ENCODE data around the gene PFKP.

Gene PFKP

GRCh38 chr10:3116508-3117100, 49.3 kb downstream of the PFKP start:
- DNase-seq (ENCODE audit: low read depth), result no peak

GRCh38 chr10:3117486-3117885, 50.1 kb downstream of the PFKP start:
- no peak for DNase-seq (ENCODE audit: low read depth)

GRCh38 chr10:3118641-3119091, 51.3 kb downstream of the PFKP start:
- no peak for DNase-seq (ENCODE audit: low read depth)

GRCh38 chr10:3119796-3120459, 52.6 kb downstream of the PFKP start:
- DNase-seq (ENCODE audit: low read depth), result no peak

GRCh38 chr10:3122034-3122433, 54.7 kb downstream of the PFKP start:
- no peak for DNase-seq (ENCODE audit: low read depth)

GRCh38 chr10:3122486-3123205, 55.3 kb downstream of the PFKP start:
- DNase-seq (ENCODE audit: low read depth), result no peak

- DNase-seq (ENCODE audit: low read depth), result no peak
These were observed 56.4 kb downstream of the PFKP start for GRCh38 chr10:3123571-3124411.

GRCh38 chr10:3124412-3125175, 57.2 kb downstream of the PFKP start:
- no peak for DNase-seq (ENCODE audit: low read depth)

- no peak for DNase-seq (ENCODE audit: low read depth)
These were observed 58.3 kb downstream of the PFKP start for GRCh38 chr10:3125527-3126170.

- DNase-seq (ENCODE audit: low read depth), result no peak
These were observed 58.9 kb downstream of the PFKP start for GRCh38 chr10:3126249-3126648.

GRCh38 chr10:3126741-3127346, 59.5 kb downstream of the PFKP start:
- DNase-seq (ENCODE audit: low read depth), result no peak

GRCh38 chr10:3127921-3128320, 60.6 kb downstream of the PFKP start:
- no peak for DNase-seq (ENCODE audit: low read depth)

GRCh38 chr10:3128379-3129130, 61.2 kb downstream of the PFKP start:
- no peak for DNase-seq (ENCODE audit: low read depth)

GRCh38 chr10:3129581-3130340, 62.4 kb downstream of the PFKP start:
- no peak for DNase-seq (ENCODE audit: low read depth)

GRCh38 chr10:3131098-3131497, 63.8 kb downstream of the PFKP start:
- no peak for DNase-seq (ENCODE audit: low read depth)

- DNase-seq (ENCODE audit: low read depth), result no peak
These were observed 65.0 kb downstream of the PFKP start for GRCh38 chr10:3132036-3133025.

GRCh38 chr10:3133948-3134347, 66.6 kb downstream of the PFKP start:
- no peak for DNase-seq (ENCODE audit: low read depth)

- no peak for DNase-seq (ENCODE audit: low read depth)
These were observed 67.7 kb downstream of the PFKP start for GRCh38 chr10:3135006-3135405.

All from activated gamma-delta T cell treated with anti-CD3 and anti-CD28 coated beads, Interleukin-2, amount 50 U/mL, for 16 hours (primary cell).